OCI-LY7 (cell line): Measurements from ENCODE around the gene TMEM242. TPM values are rescaled to one million over a fixed set of nuclear protein-coding genes. Genes with fewer than 3 reads are reported as not detected.

Experiments
- BruUV-seq: library from RNA; stranded (reverse); fragments of 400-500 nt; replicated peaks from 2 replicates; lab custom pipeline; 2021; lab: Mats Ljungman, UMichigan
- CTCF ChIA-PET: fragments of 300-600 bp; sonication (Branson Sonifier 250); formaldehyde crosslinking; loops from one replicate; lab custom pipeline; 2022; ENCODE audit warnings: antibody characterized with exemption; ENCODE audit not compliant: unreplicated experiment; lab: Charles Lee
- POLR2A ChIA-PET: fragments of 300-600 bp; sonication (Branson Sonifier 250); formaldehyde crosslinking; loops from one replicate; lab custom pipeline; 2022; ENCODE audit warnings: antibody characterized with exemption; lab: Charles Lee
- DNase-seq: peaks from one replicate; pipeline ENCODE4 v3.0.0-alpha.2; 2015; ENCODE audit warnings: low spot score
- H2AFZ ChIP-seq: fragments of 200-600 bp; sonication (generic), shearing (Covaris generic); 2 replicates; pipeline ENCODE4 v1.6.1; 2014; ENCODE audit warnings: mild to moderate bottlenecking, antibody characterized with exemption, low read length, moderate library complexity
- H3K27ac ChIP-seq: fragments of 200-600 bp; sonication (generic); 2 replicates; pipeline ENCODE4 v1.5.1; 2014; ENCODE audit warnings: mixed run types, low read depth, mild to moderate bottlenecking, moderate library complexity, low read length, inconsistent platforms; ENCODE audit not compliant: poor library complexity, severe bottlenecking
- H3K36me3 ChIP-seq: fragments of 200-600 bp; sonication (generic); 2 replicates; pipeline ENCODE4 v1.6.1; 2014; ENCODE audit warnings: mild to moderate bottlenecking, antibody characterized with exemption, low read length, moderate library complexity, mixed read lengths; ENCODE audit not compliant: insufficient read depth
- H3K4me1 ChIP-seq: fragments of 200-600 bp; sonication (generic); 2 replicates; pipeline ENCODE4 v1.5.1; 2014; ENCODE audit warnings: mild to moderate bottlenecking, low read length; ENCODE audit not compliant: insufficient read depth, poor library complexity, severe bottlenecking
- H3K4me2 ChIP-seq: fragments of 200-600 bp; sonication (generic); 2 replicates; pipeline ENCODE4 v1.6.1; 2014; ENCODE audit warnings: mild to moderate bottlenecking, low read length
- H3K4me3 ChIP-seq: fragments of 200-600 bp; sonication (generic); 2 replicates; pipeline ENCODE4 v1.5.1; 2014; ENCODE audit warnings: mild to moderate bottlenecking, low read depth, low read length; ENCODE audit not compliant: poor library complexity, severe bottlenecking
- H3K79me2 ChIP-seq: fragments of 200-600 bp; sonication (generic); 2 replicates; pipeline ENCODE4 v1.6.1; 2016; ENCODE audit warnings: low read depth, mild to moderate bottlenecking, low read length, moderate library complexity, mixed read lengths; ENCODE audit not compliant: insufficient read depth
- H3K9me2 ChIP-seq: fragments of 200-600 bp; sonication (generic); 2 replicates; pipeline ENCODE4 v1.6.1; 2016; ENCODE audit warnings: mild to moderate bottlenecking, low read length, mixed read lengths; ENCODE audit not compliant: insufficient read depth
- H3K9me3 ChIP-seq: fragments of 200-600 bp; sonication (generic); 2 replicates; pipeline ENCODE4 v1.6.1; 2014; ENCODE audit warnings: mild to moderate bottlenecking, mixed run types, low read length, mixed read lengths
- H4K20me1 ChIP-seq: fragments of 200-600 bp; sonication (generic); 2 replicates; pipeline ENCODE4 v1.6.1; 2014; ENCODE audit warnings: mild to moderate bottlenecking, antibody characterized with exemption, low read length, moderate library complexity, mixed read lengths; ENCODE audit not compliant: insufficient read depth
- CTCF ChIP-seq: fragments of 200-600 bp; sonication (generic); conservative IDR thresholded peaks from 2 replicates; pipeline ENCODE4 v1.5.1; 2014; ENCODE audit warnings: mild to moderate bottlenecking, antibody characterized with exemption, low read length, moderate library complexity, mixed read lengths
- EZH2phosphoT487 ChIP-seq: fragments of 200-600 bp; sonication (generic); IDR thresholded peaks from 2 replicates; pipeline ENCODE4 v1.6.1; 2018; ENCODE audit warnings: low read depth, borderline replicate concordance, mild to moderate bottlenecking, mixed run types, antibody characterized with exemption, low read length, moderate library complexity, mixed read lengths
- intact Hi-C: fragments of 100-400 bp; cut with micrococcal nuclease; formaldehyde crosslinking; loops from one replicate; pipeline ENCODE4 v1.10.0; 2022; ENCODE audit not compliant: unreplicated experiment
- total RNA-seq, 2 experiments: library from RNA; depleted of rRNA in 1 of 2; stranded (reverse); fragments of >200 nt in 1 of 2; shearing (Covaris generic) in 1 of 2; gene quantifications; 2 replicates each; pipeline ENCODE4 v1.2.3, GENCODE V29; 2014 to 2022

TMEM242 gene
- total RNA-seq, 2 experiments from 2014 or later, result 4.5 to 9.2 TPM

GRCh38 chr6:157253699-157254098 is 69.6 kb downstream of the TMEM242 start:
- Histone ChIP-seq H3K4me1 (no peaks in the 10 kb centered on the region), H3K9me3 (no peaks in the 10 kb centered on the region; the same call in 1 of the 2 replicates), H3K36me3 (no peaks in the 10 kb centered on the region), H3K4me2 (no peak overlapping the region), H3K79me2 (no peaks in the 10 kb centered on the region), H3K4me3 (no peak overlapping the region), H2AFZ (no peak overlapping the region), H4K20me1 (no peaks in the 10 kb centered on the region), H3K9me2 (no peaks in the 10 kb centered on the region), H3K27ac (no peak overlapping the region)
- POLR2A ChIA-PET, result interaction anchor here (0.6 to 0.7 kb wide), 2 partner anchors 97 to 1090 kb away, joined by 5 to 6 read pairs; no protein-coding TSS in a partner anchor
- TF ChIP-seq EZH2phosphoT487 (no peak), CTCF (no peak)
- no TSS peak for BruUV-seq
- CTCF ChIA-PET, result no interaction called here
- intact Hi-C loops, result no loop called here
- DNase-seq, result no peak

- H3K79me2 ChIP-seq, result no peaks in the 10 kb centered on the region
- DNase-seq, result no peak
- intact Hi-C loops, result no loop called here
- H3K9me2 ChIP-seq, result no peaks in the 10 kb centered on the region
- H3K36me3 ChIP-seq, result no peaks in the 10 kb centered on the region
- H3K9me3 ChIP-seq, result peaks cover 5% of the 10 kb centered on the region; the same call in 1 of the 2 replicates
- H3K4me2 ChIP-seq, result no peak overlapping the region
- H4K20me1 ChIP-seq, result no peaks in the 10 kb centered on the region
- no peak overlapping the region for H3K4me3 ChIP-seq
- H3K4me1 ChIP-seq, result no peaks in the 10 kb centered on the region
- ChIA-PET CTCF (no interaction called here), POLR2A (interaction anchor here (0.8 kb wide), 1 partner anchor 14 kb away, joined by 3 read pairs; no protein-coding TSS in a partner anchor)
- TF ChIP-seq EZH2phosphoT487, result no peak
- BruUV-seq, result no TSS peak
- H3K27ac ChIP-seq, result no peak overlapping the region
- no peak overlapping the region for H2AFZ ChIP-seq
These were observed 70.3 kb downstream of the TMEM242 start for GRCh38 chr6:157253017-157253416.

GRCh38 chr6:157251586-157252247 is 71.6 kb downstream of the TMEM242 start:
- Histone ChIP-seq H3K4me2 (no peak overlapping the region), H3K79me2 (no peaks in the 10 kb centered on the region), H3K9me3 (peaks cover 7% of the 10 kb centered on the region; the same call in 1 of the 2 replicates), H2AFZ (no peak overlapping the region), H3K27ac (no peak overlapping the region), H4K20me1 (no peaks in the 10 kb centered on the region), H3K4me1 (no peaks in the 10 kb centered on the region), H3K4me3 (no peak overlapping the region), H3K36me3 (no peaks in the 10 kb centered on the region), H3K9me2 (no peaks in the 10 kb centered on the region)
- ChIA-PET CTCF (no interaction called here), POLR2A (interaction anchor here (0.7 kb wide), 1 partner anchor 13 kb away, joined by 4 read pairs; no protein-coding TSS in a partner anchor)
- TF ChIP-seq EZH2phosphoT487 (no peak), CTCF (no peak)
- DNase-seq, result no peak
- intact Hi-C loops, result no loop called here
- no TSS peak for BruUV-seq
